Activated CD8-positive, alpha-beta memory T cell treated with anti-CD3 and anti-CD28 coated beads, Interleukin-2, amount 50 U/mL, for 48 hours (primary cell): ENCODE results near the gene MEDAG.
"Not testable (repeated sequence)": the region's sequence is repeated elsewhere in the genome, so short reads cannot be mapped to it uniquely, and the experiment has no call there.

ENCODE experiments used
- DNase-seq: peaks from one replicate; pipeline ENCODE4 v3.0.0-alpha.2; 2020

Gene MEDAG

GRCh38 chr13:30910676-30911075 is 4.6 kb downstream of the MEDAG start:
- DNase-seq, result no peak

- DNase-seq, result no peak
Observed at GRCh38 chr13:30915691-30916541, 9.8 kb downstream of the MEDAG start.

DNA sequence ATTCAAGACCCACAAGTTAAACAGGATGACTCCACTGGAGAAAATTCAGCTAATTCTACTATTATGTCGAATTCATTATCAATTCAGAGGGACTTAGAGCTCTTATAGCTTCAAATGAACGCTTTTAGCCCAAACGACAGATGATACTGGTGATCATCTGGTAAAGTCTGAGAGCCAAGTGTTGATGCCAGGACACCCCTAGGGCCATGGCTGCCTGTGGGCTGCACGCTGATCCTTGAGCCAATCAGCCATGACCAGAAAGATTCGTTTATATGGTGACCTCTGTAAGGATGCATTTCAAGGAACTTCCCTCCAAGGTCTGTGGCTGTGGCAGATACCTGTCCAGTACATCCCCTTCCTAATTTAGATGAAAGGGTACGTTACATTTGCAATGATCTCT is 10.9 kb downstream of the MEDAG start:
- no peak for DNase-seq

DNA sequence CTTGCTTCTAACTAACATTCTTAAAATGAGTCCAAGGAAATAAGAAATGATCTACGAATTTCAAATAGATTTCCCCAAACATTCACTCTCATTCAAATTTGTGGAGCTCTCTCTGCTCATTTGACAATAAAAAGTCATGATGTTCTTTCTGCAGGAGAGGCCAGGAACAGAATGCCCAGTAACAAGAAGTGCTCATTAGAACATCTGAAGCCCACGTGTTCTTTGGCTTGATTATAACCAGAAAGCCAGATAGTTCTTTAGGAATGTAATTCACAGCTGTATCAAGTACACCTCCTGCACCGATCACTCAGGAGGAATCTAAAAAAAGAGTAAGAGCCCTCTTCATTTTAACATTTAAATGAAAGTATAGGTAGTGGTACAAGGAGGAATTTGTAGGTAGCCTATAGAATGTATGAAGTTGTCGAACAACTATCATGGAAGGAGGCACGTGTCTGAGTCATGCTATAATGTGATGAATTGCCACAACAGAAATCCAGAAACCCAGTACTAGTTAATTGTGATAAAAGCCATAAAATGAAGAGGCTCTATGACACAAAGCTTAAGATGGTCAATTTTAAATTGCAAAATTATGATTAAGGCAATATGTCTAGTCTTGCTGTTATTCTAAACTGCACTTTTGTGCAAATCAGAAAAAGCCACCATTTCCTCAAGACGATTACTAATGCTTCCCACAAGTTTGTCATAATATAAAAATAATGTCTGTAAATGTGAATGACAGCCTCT is 12.8 kb downstream of the MEDAG start:
- no peak for DNase-seq

DNA sequence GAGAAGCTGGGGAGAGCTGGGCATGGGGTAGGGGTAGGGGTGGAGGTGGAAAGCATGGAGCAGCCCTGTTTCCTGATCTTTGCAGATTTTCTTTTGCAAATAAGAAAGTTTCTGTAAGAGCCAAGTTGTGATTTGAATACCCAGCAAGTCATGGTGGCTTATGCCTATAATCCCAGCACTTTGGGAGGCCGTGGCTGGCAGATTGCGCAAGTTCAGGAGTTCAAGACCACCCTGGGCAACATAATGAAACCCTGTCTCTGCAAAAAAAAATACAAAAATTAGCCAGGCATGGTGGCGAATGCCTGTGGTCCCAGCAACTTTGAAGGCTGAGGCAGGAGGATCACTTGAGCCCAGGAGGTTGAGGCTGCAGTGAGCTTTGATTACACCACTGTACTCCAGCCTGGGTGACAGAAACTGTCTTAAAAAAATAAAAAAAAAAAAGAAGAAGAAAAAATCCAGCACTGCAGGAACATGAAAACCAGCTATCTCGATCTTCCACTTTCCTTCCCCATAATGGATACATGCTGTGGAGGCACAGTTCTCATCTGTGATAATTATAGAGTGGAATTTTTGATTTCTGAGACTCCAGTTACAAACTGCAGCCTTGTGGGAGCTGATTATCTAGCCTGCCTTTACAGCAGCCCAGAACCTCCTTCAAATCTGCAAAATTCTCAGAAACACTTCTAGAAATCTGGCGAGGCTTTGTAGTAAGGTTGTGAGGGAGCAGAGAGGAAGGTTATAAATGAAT is 14.3 kb downstream of the MEDAG start:
- DNase-seq, result no peak

- DNase-seq, result no peak
Observed at GRCh38 chr13:30923418-30923817, 17.3 kb downstream of the MEDAG start.

DNA sequence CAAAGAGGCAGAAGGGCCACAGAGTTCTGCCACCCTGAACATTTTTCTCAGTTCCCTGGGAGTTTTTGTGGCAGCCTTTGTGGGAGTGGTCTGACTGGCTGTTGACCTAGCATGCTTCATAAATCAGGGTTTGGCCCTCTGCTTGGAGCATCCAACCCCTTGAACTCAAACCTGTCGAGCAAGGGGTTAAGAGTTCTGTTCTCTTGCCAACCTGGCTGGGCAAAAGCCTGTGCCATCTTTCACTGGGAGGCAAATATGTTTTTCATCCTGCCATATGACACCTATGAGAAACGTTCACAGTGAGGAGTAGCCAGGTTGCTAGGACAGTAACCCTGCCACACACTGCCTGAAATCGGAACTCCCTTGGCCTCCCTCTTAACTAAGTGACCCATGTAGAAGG is 18.6 kb downstream of the MEDAG start:
- no peak for DNase-seq

DNA sequence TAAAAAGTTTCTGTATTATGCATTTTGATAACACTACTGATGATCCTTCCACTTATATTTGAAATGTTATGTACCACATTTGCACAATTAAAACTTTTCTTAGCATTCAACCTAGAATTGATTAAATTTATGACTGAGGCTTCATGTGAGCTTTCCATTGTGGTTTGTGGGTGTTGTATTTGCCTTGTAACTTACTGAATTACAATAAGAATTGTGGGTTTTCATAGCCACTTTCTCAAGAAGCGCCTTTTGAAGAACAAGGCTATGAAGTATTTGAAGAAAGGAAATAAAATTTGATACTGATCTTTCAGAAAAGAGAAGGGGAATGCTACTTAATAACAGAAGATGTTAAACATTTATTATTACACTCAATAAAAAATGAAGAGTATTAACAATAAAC is 19.4 kb downstream of the MEDAG start:
- no peak for DNase-seq

DNA sequence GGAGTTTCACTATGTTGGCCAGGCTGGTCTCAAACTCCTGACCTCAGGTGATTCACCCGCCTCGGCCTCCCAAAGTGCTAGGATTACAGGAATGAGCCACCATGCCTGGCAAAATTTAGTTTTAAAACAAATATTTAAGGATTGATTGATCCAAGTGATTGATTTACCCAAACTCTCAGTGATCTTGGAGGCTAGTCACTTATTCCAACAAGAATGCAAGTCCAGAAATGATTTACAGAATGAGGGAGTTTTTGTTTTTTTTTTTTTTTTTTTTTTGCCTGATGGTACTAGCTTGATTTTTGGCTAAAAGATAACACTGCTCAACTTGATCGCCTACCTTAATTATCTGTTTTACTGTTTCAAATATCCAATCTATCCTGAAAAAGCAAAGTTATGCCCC is 20.7 kb downstream of the MEDAG start:
- no peak for DNase-seq

GRCh38 chr13:30927188-30927587 is 21.1 kb downstream of the MEDAG start:
- DNase-seq, result not testable (repeated sequence)

- no peak for DNase-seq
Observed at GRCh38 chr13:30927595-30927994, 21.5 kb downstream of the MEDAG start.

GRCh38 chr13:30928978-30929377 is 22.9 kb downstream of the MEDAG start:
- no peak for DNase-seq

- DNase-seq, result no peak
Observed at GRCh38 chr13:30932481-30933353, 26.6 kb downstream of the MEDAG start, which contains the start of gene TEX26. Gene TEX26, plus strand, starts transcription at chr13:30932656. Its CDS starts 60 bp downstream, at chr13:30932716.

DNA sequence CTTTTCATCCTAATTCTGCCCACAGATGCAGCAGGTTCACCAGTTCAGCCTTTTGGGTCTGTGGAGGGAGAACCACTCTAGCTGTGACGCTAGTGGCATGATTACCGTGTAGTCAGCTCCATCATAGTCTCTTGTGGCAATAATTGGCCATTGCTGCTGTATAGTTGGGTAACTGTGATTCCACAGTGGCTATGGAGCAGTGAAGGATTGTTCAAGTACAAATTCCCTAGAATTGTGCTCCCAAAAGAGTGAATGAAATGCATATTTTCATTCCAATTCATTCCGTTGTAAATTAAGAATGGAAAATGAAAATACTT is 27.2 kb downstream of the MEDAG start:
- DNase-seq, result no peak

DNA sequence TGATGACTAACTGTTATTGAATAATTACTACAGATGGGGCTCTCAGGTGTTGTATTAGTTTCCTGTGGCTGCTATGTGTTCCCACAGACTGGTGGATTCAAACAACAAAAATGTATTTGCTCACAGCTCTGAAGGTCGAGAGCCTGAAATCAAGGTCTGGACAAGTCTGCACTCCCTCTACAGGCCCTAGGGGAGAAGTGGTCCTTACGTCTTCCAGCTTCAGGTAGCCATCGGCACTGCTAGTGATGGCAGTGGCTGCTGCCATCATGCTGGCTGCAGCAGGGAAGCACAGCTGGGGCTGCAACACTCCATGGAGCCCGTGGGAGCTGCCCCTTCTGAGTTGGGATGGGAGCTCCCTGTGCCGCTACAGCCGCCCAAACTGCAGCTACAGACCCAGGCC is 28.3 kb downstream of the MEDAG start:
- no peak for DNase-seq

DNA sequence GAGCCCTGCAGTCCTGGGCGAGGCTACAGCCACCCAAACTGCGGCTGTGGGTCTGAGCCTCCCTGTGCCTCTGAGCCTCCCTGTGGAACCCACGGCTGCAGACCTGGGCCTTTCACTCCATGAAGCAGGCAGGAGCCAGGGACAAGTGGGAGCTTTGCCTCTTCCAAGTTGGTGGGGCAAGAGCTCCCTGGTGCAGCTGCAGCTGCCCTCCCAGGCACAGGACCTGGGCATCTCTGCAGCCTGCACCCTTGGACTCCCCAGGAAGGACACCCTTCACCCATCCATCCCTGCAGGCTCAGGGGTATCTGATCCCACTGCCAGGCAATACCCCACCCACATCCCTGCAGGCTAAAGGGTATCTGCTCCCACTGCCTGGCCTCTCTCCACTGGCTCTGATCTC is 28.7 kb downstream of the MEDAG start:
- DNase-seq, result no peak

GRCh38 chr13:30936971-30937370 is 30.9 kb downstream of the MEDAG start:
- DNase-seq, result no peak

DNA sequence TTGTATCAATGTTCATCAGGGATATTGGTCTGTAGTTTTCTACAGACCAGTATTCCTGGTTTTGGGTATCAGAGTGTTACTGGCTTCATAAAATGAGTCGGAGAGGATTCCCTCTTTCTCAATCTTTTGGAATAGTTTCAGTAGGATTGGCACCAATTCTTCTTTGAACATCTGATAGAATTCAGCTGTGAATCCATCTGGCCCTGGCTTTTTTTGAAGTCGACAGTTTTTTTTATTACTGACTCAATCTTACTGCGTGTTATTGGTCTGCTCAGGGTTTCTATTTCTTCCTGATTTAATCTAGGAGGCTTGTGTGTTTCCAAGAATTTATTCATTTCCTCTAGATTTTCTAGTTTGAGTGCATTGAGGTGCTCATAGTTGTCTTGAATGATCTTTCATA is 37.8 kb downstream of the MEDAG start:
- no peak for DNase-seq

DNA sequence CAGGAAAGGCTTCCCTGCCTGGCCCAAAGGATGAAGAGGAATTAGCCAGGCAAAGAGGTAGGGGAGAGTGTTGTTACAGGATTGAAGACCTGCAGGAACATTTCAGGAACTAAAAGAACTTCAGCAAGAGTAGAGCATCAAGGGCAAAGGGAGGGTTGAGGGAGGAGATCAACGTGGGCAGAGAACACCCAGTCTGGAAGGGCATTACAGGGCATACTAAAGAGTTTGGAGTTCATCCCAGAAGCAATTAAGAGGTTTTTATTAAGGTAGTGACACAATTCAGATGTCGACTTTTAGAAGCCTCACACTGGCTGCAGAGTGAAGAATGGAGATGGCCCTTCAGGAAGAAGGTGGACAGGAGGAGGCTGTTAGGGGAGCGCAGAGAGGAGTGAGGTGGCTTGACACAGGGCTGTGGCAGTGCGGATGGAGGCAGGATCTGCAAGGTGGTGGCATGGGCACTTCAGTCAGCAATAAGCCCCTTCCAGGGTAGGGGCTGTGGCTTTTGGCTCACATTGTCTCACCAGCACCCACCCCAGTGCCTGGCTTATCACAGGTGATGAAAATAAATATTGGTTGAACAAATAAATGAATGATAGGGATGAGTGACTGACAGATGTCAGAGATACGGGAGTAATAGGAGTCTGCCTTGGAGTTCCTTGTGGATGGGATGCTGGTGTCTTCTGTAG is 51.3 kb downstream of the MEDAG start:
- DNase-seq, result no peak

GRCh38 chr13:30959678-30960077 is 53.6 kb downstream of the MEDAG start:
- DNase-seq, result no peak

GRCh38 chr13:30963791-30964190 is 57.7 kb downstream of the MEDAG start:
- no peak for DNase-seq

- no peak for DNase-seq
Observed at GRCh38 chr13:30965380-30965779, 59.3 kb downstream of the MEDAG start.
